A673 (cell line): ENCODE measurements around the gene KIR2DL4.

Experiments
- EZH2 ChIP-seq: fragments of 200-600 bp; sonication (generic); IDR thresholded peaks from 2 replicates; pipeline ENCODE4 v1.6.1; 2017; ENCODE audit warnings: borderline replicate concordance, low read depth, mild to moderate bottlenecking, mixed read lengths, antibody characterized with exemption, low read length; ENCODE audit not compliant: poor library complexity, severe bottlenecking
- TF ChIP-seq, protein P1 (sequence below): fragments of 300-800, 200-600 bp; sonication (generic); conservative IDR thresholded peaks from 2 replicates; pipeline ENCODE4 v1.5.1; 2017; ENCODE audit warnings: low read depth, mild to moderate bottlenecking, antibody characterized with exemption, low read length, moderate library complexity, mixed read lengths

DNA sequence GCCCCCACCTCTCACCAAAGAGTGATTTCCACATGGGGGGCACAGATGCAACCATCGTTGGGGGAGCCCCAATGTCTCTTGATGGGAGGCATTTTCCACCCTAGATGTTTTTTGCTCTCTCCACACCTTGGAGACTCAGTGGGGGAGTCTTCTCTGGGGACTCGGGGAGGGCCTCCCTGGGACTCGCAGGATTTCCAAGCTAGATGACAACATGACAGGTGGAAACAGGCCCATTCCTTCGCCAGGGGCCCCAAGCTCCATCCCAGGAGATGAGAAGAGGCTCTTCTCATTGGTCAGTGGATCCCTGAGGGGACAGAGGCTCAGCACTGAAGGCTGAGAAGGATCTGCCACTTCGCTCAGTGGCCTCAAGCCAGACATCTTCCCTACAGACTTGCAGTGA lies 12.7 kb upstream of the KIR2DL4 start:
- TF ChIP-seq, protein P1, sequence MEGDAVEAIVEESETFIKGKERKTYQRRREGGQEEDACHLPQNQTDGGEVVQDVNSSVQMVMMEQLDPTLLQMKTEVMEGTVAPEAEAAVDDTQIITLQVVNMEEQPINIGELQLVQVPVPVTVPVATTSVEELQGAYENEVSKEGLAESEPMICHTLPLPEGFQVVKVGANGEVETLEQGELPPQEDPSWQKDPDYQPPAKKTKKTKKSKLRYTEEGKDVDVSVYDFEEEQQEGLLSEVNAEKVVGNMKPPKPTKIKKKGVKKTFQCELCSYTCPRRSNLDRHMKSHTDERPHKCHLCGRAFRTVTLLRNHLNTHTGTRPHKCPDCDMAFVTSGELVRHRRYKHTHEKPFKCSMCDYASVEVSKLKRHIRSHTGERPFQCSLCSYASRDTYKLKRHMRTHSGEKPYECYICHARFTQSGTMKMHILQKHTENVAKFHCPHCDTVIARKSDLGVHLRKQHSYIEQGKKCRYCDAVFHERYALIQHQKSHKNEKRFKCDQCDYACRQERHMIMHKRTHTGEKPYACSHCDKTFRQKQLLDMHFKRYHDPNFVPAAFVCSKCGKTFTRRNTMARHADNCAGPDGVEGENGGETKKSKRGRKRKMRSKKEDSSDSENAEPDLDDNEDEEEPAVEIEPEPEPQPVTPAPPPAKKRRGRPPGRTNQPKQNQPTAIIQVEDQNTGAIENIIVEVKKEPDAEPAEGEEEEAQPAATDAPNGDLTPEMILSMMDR: no peak
- TF ChIP-seq EZH2: no peak
